ENCODE data around the gene DPT.

DNA sequence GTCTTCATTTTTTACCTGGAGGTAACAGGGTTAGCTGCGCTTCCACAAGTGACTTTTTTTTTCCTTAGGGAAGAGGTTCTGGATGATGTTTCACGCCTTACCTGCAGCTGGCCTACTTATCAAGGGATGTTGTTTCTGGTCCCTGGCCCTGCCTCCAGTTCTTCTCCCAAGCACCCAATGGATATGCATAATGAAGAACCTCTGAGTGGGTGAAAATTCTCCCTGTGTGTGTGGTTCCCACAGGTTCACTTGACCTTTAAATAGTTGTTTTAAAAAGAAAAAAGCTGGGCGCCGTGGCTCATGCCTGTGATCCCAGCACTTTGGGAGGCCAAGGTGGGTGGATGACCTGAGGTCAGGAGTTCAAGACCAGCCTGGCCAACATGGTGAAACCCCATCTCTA is 31.8 kb upstream of the DPT start:
- TF ChIP-seq, protein P1, sequence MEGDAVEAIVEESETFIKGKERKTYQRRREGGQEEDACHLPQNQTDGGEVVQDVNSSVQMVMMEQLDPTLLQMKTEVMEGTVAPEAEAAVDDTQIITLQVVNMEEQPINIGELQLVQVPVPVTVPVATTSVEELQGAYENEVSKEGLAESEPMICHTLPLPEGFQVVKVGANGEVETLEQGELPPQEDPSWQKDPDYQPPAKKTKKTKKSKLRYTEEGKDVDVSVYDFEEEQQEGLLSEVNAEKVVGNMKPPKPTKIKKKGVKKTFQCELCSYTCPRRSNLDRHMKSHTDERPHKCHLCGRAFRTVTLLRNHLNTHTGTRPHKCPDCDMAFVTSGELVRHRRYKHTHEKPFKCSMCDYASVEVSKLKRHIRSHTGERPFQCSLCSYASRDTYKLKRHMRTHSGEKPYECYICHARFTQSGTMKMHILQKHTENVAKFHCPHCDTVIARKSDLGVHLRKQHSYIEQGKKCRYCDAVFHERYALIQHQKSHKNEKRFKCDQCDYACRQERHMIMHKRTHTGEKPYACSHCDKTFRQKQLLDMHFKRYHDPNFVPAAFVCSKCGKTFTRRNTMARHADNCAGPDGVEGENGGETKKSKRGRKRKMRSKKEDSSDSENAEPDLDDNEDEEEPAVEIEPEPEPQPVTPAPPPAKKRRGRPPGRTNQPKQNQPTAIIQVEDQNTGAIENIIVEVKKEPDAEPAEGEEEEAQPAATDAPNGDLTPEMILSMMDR (IDR thresholded peaks at IDR 0.05): no peak
- TF ChIP-seq EP300 (IDR thresholded peaks at IDR 0.05) (no peak), POLR2A (IDR thresholded peaks at IDR 0.05; ENCODE audit: low read depth) (no peak)
